Hepatocyte (in vitro differentiated cells): ENCODE measurements around the gene MCF2L.

ENCODE experiments used
- EZH2 ChIP-seq: fragments of 200-600 bp; sonication (generic); IDR thresholded peaks from 2 replicates; pipeline ENCODE4 v1.6.1; 2016; ENCODE audit warnings: antibody characterized with exemption, mild to moderate bottlenecking, borderline replicate concordance
- EZH2phosphoT487 ChIP-seq: fragments of 200-600 bp; sonication (generic); IDR thresholded peaks from one replicate; pipeline ENCODE4 v1.6.1; 2018; ENCODE audit warnings: antibody characterized with exemption, mild to moderate bottlenecking, low read depth, moderate library complexity; ENCODE audit not compliant: unreplicated experiment, severe bottlenecking
- TF ChIP-seq, protein P1 (sequence below): fragments of 200-600 bp; sonication (generic); IDR thresholded peaks from 2 replicates; pipeline ENCODE4 v1.5.1; 2016; ENCODE audit warnings: antibody characterized with exemption, mild to moderate bottlenecking; ENCODE audit not compliant: poor library complexity

DNA sequence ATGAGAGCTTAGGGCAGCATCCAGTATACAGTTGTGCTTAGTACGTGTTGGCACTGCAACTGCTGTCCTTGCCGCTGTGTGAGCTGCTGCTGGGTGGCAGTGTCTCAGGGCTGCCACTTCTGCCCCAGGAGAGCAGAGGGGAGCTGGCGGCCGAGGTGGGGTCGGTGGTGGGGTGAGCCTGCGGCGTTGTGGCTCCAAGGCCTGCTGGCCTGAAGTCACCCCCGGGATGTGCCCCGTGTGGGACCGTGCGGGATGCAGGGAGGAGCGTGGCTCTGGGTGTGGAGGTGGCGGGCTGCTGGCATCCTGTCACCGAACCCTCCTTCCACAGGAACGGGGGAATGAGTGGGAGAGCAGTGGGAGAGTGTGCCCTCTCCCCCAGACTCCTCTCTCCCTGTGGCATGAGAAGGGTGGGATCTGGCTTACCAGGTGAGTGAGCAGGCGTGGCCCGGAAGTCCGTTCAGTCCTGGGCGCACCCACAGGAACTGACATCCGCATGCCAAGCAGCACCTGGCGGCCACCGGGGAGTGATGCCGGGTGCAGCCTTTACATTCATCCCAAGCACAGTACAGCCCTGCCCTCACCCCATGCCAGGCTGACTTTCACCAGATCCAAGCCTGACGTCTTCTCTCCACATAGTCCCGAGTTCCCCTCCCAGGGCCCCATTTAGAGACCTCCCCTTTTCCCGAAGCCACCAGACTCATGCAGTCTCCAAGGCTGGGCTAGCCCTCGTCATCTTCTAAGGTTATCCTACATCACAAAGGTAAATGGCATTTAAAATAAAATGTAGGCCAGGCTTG, 26.6 kb downstream of the MCF2L start:
- TF ChIP-seq, protein P1, sequence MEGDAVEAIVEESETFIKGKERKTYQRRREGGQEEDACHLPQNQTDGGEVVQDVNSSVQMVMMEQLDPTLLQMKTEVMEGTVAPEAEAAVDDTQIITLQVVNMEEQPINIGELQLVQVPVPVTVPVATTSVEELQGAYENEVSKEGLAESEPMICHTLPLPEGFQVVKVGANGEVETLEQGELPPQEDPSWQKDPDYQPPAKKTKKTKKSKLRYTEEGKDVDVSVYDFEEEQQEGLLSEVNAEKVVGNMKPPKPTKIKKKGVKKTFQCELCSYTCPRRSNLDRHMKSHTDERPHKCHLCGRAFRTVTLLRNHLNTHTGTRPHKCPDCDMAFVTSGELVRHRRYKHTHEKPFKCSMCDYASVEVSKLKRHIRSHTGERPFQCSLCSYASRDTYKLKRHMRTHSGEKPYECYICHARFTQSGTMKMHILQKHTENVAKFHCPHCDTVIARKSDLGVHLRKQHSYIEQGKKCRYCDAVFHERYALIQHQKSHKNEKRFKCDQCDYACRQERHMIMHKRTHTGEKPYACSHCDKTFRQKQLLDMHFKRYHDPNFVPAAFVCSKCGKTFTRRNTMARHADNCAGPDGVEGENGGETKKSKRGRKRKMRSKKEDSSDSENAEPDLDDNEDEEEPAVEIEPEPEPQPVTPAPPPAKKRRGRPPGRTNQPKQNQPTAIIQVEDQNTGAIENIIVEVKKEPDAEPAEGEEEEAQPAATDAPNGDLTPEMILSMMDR: no peak
- TF ChIP-seq EZH2phosphoT487 (no peak), EZH2 (no peak)
